GM12891 (cell line): ENCODE measurements around the gene PTPN6.
A peak's percentile ranks its signal among the peaks of the same experiment; 100 is the strongest.

Source experiments
- DNase-seq: peaks from one replicate; pipeline ENCODE4 v3.0.0; 2011; ENCODE audit warnings: low spot score; ENCODE audit not compliant: insufficient read length
- FAIRE-seq: peaks from 2 replicates; lab custom pipeline; 2011; peaks lifted over from hg19 to GRCh38; lab: Jason Lieb, UNC
- PAX5 ChIP-seq: IDR thresholded peaks from 2 replicates; pipeline ENCODE4 v1.6.1; 2011; ENCODE audit warnings: low read length, moderate library complexity, mild to moderate bottlenecking; ENCODE audit not compliant: insufficient read depth, severe bottlenecking
- POLR2A ChIP-seq: IDR thresholded peaks from 2 replicates; pipeline ENCODE4 v1.6.1; 2011; ENCODE audit warnings: low read depth, low read length, control low read depth
- POLR2AphosphoS5 ChIP-seq: IDR thresholded peaks from 2 replicates; pipeline ENCODE4 v1.6.1; 2011; ENCODE audit warnings: low read depth, low read length, control low read depth
- POU2F2 ChIP-seq: IDR thresholded peaks from 2 replicates; pipeline ENCODE4 v1.6.1; 2011; ENCODE audit warnings: low read depth, mild to moderate bottlenecking, control low read depth, low read length, moderate library complexity
- SPI1 ChIP-seq: IDR thresholded peaks from 2 replicates; pipeline ENCODE4 v1.6.1; 2011; ENCODE audit warnings: low read depth, low read length, control low read depth
- TAF1 ChIP-seq: IDR thresholded peaks from 2 replicates; pipeline ENCODE4 v1.6.1; 2011; ENCODE audit warnings: low read depth, low read length, control low read depth

PTPN6 gene

DNA sequence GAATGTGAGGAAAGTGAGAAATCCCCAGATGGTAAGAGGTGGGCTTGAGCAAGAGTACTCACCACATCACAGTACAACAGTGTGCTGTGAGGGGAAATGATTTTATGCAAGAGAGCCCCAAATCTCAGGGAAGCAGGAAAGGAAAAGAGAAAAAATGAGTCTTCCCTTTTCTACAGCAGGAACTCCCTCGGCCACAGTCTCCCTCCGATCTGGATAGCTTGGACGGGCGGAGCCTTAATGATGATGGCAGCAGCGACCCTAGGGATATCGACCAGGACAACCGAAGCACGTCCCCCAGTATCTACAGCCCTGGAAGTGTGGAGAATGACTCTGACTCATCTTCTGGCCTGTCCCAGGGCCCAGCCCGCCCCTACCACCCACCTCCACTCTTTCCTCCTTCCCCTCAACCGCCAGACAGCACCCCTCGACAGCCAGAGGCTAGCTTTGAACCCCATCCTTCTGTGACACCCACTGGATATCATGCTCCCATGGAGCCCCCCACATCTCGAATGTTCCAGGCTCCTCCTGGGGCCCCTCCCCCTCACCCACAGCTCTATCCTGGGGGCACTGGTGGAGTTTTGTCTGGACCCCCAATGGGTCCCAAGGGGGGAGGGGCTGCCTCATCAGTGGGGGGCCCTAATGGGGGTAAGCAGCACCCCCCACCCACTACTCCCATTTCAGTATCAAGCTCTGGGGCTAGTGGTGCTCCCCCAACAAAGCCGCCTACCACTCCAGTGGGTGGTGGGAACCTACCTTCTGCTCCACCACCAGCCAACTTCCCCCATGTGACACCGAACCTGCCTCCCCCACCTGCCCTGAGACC, 15.6 kb upstream of the PTPN6 start:
- peak; percentile 13 for FAIRE-seq
- no peak for DNase-seq
- TF ChIP-seq POU2F2 (no peak), TAF1 (no peak), POLR2A (no peak), POLR2AphosphoS5 (no peak), SPI1 (no peak), PAX5 (no peak)

- TF ChIP-seq TAF1 (no peak), POU2F2 (no peak), SPI1 (no peak), PAX5 (no peak), POLR2A (no peak), POLR2AphosphoS5 (no peak)
- FAIRE-seq (no peak), DNase-seq (no peak)
These were observed 14.9 kb upstream of the PTPN6 start for GRCh38 chr12:6936194-6936635.

- TF ChIP-seq POU2F2 (no peak), TAF1 (no peak), POLR2AphosphoS5 (peak; percentile 84), SPI1 (no peak)
- no peak for DNase-seq
- no peak for FAIRE-seq
These were observed 14.3 kb upstream of the PTPN6 start for GRCh38 chr12:6936636-6937480.

DNA sequence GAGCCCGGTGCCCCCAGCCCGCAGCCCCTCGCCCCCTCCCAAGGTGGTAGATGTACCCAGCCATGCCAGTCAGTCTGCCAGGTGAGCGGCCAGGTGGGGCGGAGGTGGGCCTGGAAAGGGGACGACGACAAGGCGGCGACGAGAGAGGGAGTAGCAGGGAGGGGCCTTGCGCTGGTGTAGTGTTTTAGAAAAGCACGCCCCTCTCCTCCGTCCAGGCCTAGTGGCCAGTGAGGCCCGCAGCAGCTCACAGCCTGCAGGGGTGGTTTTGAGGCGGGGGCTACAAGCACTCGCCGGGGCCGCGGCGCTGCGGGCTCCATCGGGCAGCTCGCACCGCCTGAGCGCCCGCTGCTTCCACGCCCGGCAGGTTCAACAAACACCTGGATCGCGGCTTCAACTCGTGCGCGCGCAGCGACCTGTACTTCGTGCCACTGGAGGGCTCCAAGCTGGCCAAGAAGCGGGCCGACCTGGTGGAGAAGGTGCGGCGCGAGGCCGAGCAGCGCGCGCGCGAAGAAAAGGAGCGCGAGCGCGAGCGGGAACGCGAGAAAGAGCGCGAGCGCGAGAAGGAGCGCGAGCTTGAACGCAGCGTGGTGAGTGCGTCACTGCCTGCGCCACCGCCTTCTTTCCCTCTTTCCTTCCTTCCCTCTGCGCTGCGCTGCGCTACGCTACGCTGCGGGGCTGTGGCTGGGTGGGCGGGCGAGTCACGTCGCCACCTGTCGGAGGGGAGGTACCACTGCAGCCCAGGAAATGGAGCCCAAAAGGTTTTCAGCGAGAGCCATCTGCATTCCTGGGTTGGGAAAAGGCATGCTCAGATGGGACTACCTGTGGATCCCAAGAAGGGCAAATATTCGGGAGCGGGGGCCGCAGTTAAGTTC, 13.4 kb upstream of the PTPN6 start:
- TF ChIP-seq POLR2A (peak; percentile 72), POLR2AphosphoS5 (peak; percentile 86; the same call in 1 of the 2 replicates), SPI1 (no peak), PAX5 (peak; percentile 47), POU2F2 (no peak), TAF1 (peak; percentile 86; the same call in 1 of the 2 replicates)
- FAIRE-seq (peak; percentile 100), DNase-seq (peak; percentile 84)

DNA sequence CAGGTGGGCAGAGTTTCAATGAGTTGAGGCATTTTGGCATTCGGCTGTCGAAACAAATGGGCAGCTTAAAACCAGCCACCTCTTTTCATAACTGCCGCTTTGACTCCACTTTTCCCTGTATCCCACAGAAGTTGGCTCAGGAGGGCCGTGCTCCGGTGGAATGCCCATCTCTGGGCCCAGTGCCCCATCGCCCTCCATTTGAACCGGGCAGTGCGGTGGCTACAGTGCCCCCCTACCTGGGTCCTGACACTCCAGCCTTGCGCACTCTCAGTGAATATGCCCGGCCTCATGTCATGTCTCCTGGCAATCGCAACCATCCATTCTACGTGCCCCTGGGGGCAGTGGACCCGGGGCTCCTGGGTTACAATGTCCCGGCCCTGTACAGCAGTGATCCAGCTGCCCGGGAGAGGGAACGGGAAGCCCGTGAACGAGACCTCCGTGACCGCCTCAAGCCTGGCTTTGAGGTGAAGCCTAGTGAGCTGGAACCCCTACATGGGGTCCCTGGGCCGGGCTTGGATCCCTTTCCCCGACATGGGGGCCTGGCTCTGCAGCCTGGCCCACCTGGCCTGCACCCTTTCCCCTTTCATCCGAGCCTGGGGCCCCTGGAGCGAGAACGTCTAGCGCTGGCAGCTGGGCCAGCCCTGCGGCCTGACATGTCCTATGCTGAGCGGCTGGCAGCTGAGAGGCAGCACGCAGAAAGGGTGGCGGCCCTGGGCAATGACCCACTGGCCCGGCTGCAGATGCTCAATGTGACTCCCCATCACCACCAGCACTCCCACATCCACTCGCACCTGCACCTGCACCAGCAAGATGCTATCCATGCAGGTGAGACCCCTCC, 12.6 kb upstream of the PTPN6 start:
- TF ChIP-seq PAX5 (no peak), SPI1 (no peak), POU2F2 (no peak), TAF1 (no peak), POLR2A (no peak; the same call in 1 of the 2 replicates), POLR2AphosphoS5 (no peak)
- DNase-seq (no peak), FAIRE-seq (no peak)

- DNase-seq = no peak
- FAIRE-seq = no peak
- no peak for TF ChIP-seq POU2F2
- TF ChIP-seq POLR2A = no peak
- TF ChIP-seq POLR2AphosphoS5 = no peak
- TF ChIP-seq SPI1 = no peak
- TF ChIP-seq PAX5 = no peak
- TF ChIP-seq TAF1 = no peak
These were observed 12.0 kb upstream of the PTPN6 start for GRCh38 chr12:6939191-6939540.

GRCh38 chr12:6941267-6941666, 9.9 kb upstream of the PTPN6 start:
- TF ChIP-seq POU2F2 (no peak), POLR2A (no peak), SPI1 (no peak), TAF1 (no peak)
- FAIRE-seq (no peak), DNase-seq (no peak)

- TF ChIP-seq SPI1 (no peak), POU2F2 (no peak), TAF1 (no peak), POLR2AphosphoS5 (no peak), PAX5 (no peak)
- FAIRE-seq (no peak), DNase-seq (no peak)
These were observed 9.4 kb upstream of the PTPN6 start for GRCh38 chr12:6941782-6942181.

GRCh38 chr12:6942331-6942665, 8.9 kb upstream of the PTPN6 start:
- FAIRE-seq = no peak
- DNase-seq = no peak
- no peak for TF ChIP-seq SPI1
- TF ChIP-seq POU2F2 = no peak
- TF ChIP-seq POLR2A = no peak
- TF ChIP-seq POLR2AphosphoS5 = no peak
- no peak for TF ChIP-seq TAF1
- no peak for TF ChIP-seq PAX5
